ENCODE data around the gene CFAP53.

CFAP53 gene

GRCh38 chr18:50287441-50288347, 21.4 kb upstream of the CFAP53 start, which contains the start of gene CXXC1:
Gene CXXC1, minus strand, starts transcription at chr18:50287692. Its CDS starts 103 bp downstream, at chr18:50287589.
- DNase-seq: peak; percentile 96

GRCh38 chr18:50287028-50287440, 20.7 kb upstream of the CFAP53 start:
- DNase-seq: no peak

- peak; percentile 62 to 68 for DNase-seq
Measured at GRCh38 chr18:50286391-50287027, 20.2 kb upstream of the CFAP53 start.

GRCh38 chr18:50285631-50286321, 19.5 kb upstream of the CFAP53 start:
- DNase-seq: no peak

GRCh38 chr18:50285071-50285470, 18.8 kb upstream of the CFAP53 start:
- no peak for DNase-seq

GRCh38 chr18:50284255-50284885, 18.1 kb upstream of the CFAP53 start:
- DNase-seq: peak in 1 of 2 experiments; percentile 19

GRCh38 chr18:50283469-50284209, 17.3 kb upstream of the CFAP53 start:
- peak in 1 of 2 experiments; percentile 18 for DNase-seq

GRCh38 chr18:50282521-50283335, 16.4 kb upstream of the CFAP53 start:
- peak in 1 of 2 experiments; percentile 23 for DNase-seq

- DNase-seq: no peak
Measured at GRCh38 chr18:50281972-50282520, 15.8 kb upstream of the CFAP53 start.

GRCh38 chr18:50281295-50281971, 15.1 kb upstream of the CFAP53 start, which contains the start of gene MBD1:
Gene MBD1, minus strand, starts transcription at chr18:50281523. Its CDS starts 1,531 bp downstream, at chr18:50279992.
- DNase-seq: peak; percentile 93 to 95

GRCh38 chr18:50280707-50281294, 14.5 kb upstream of the CFAP53 start:
- DNase-seq: no peak

- no peak for DNase-seq
Measured at GRCh38 chr18:50279752-50280151, 13.5 kb upstream of the CFAP53 start.

- no peak for DNase-seq
Measured at GRCh38 chr18:50277942-50278341, 11.6 kb upstream of the CFAP53 start.

GRCh38 chr18:50276452-50276851, 10.2 kb upstream of the CFAP53 start:
- DNase-seq: no peak

GRCh38 chr18:50275503-50276036, 9.3 kb upstream of the CFAP53 start:
- no peak for DNase-seq

GRCh38 chr18:50274941-50275340, 8.6 kb upstream of the CFAP53 start:
- no peak for DNase-seq

GRCh38 chr18:50274044-50274442, 7.7 kb upstream of the CFAP53 start:
- no peak for DNase-seq

- DNase-seq: no peak
Measured at GRCh38 chr18:50273203-50274043, 7.1 kb upstream of the CFAP53 start.
